HL-60 (cell line): ENCODE results near the gene ANKK1.

Source experiments
- CTCF ChIP-seq: IDR thresholded peaks from one replicate; pipeline ENCODE4 v1.5.1; 2011; ENCODE audit warnings: low read length, control low read depth, inconsistent platforms; ENCODE audit not compliant: insufficient read depth
- GABPA ChIP-seq: IDR thresholded peaks from 2 replicates; pipeline ENCODE4 v1.6.1; 2012; ENCODE audit warnings: low read depth
- POLR2AphosphoS5 ChIP-seq: IDR thresholded peaks from 2 replicates; pipeline ENCODE4 v1.6.1; 2012; ENCODE audit warnings: low read depth
- REST ChIP-seq: IDR thresholded peaks from 2 replicates; pipeline ENCODE4 v1.6.1; 2012; ENCODE audit warnings: low read depth; ENCODE audit not compliant: insufficient replicate concordance

- no peak for TF ChIP-seq CTCF
- TF ChIP-seq POLR2AphosphoS5 = no peak
- no peak for TF ChIP-seq GABPA
- TF ChIP-seq REST = no peak
Observed at GRCh38 chr11:113420808-113421207, 33.2 kb downstream of the ANKK1 start.
